Activated naive CD4-positive, alpha-beta T cell treated with anti-CD3 and anti-CD28 coated beads for 36 hours (primary cell): ENCODE measurements around the gene MAP3K20. TPM values are rescaled to one million over a fixed set of nuclear protein-coding genes. Genes with fewer than 3 reads are reported as not detected.
"Not testable (repeated sequence)": the region's sequence is repeated elsewhere in the genome, so short reads cannot be mapped to it uniquely, and the experiment has no call there.

Experiments used
- CTCF ChIA-PET: fragments of 350-600 bp; sonication (Branson Sonifier 250); formaldehyde crosslinking; loops from one replicate; lab custom pipeline; 2021; ENCODE audit warnings: antibody characterized with exemption; lab: Charles Lee
- DNase-seq: peaks from one replicate; pipeline ENCODE4 v3.0.0-alpha.2; 2020
- H3K27ac Mint-ChIP-seq: one replicate; pipeline ENCODE4 v1.8.0; 2021; ENCODE audit warnings: mild to moderate bottlenecking, mixed read lengths
- H3K27me3 Mint-ChIP-seq: one replicate; pipeline ENCODE4 v1.8.0; 2021; ENCODE audit warnings: low read depth, mixed read lengths
- H3K36me3 Mint-ChIP-seq: one replicate; pipeline ENCODE4 v1.8.0; 2021; ENCODE audit warnings: low read depth, mixed read lengths
- H3K4me1 Mint-ChIP-seq: one replicate; pipeline ENCODE4 v1.8.0; 2021; ENCODE audit warnings: low read depth, mixed read lengths
- H3K4me3 Mint-ChIP-seq: one replicate; pipeline ENCODE4 v1.8.0; 2021; ENCODE audit warnings: mild to moderate bottlenecking, moderate library complexity, mixed read lengths
- H3K9me3 Mint-ChIP-seq: one replicate; pipeline ENCODE4 v1.8.0; 2021; ENCODE audit warnings: mixed read lengths
- intact Hi-C: fragments of 100-400 bp; cut with micrococcal nuclease; formaldehyde crosslinking; loops from one replicate; pipeline ENCODE4 v1.15.1; 2023
- total RNA-seq, 2 experiments: library from RNA; stranded (reverse); gene quantifications; one replicate each; pipeline ENCODE4 v1.2.3, GENCODE V29; 2021

The MAP3K20 gene
- total RNA-seq, 2 experiments from 2014 or later, result 3.0 to 3.7 TPM

- intact Hi-C loops, result loop anchor here (1.0 kb wide), 1 partner anchor 90 kb away; the partner anchor contains the start of gene CDCA7
- Mint-ChIP-seq H3K36me3 (no peaks in the 10 kb centered on the region), H3K27me3 (peaks cover 4% of the 10 kb centered on the region), H3K27ac (no peak overlapping the region), H3K9me3 (no peaks in the 10 kb centered on the region), H3K4me3 (no peak overlapping the region), H3K4me1 (peaks cover 12% of the 10 kb centered on the region)
- CTCF ChIA-PET, result no interaction called here
- no peak for DNase-seq
Measured at GRCh38 chr2:173264151-173264550, 188.5 kb downstream of the MAP3K20 start.

- DNase-seq, result peak; percentile 61
- intact Hi-C loops, result loop anchor here (1.0 kb wide), 1 partner anchor 90 kb away; the partner anchor contains the start of gene CDCA7
- CTCF ChIA-PET, result no interaction called here
- no peaks in the 10 kb centered on the region for H3K9me3 Mint-ChIP-seq
- no peaks in the 10 kb centered on the region for H3K36me3 Mint-ChIP-seq
- H3K4me3 Mint-ChIP-seq, result peak overlapping the region; percentile 2
- H3K4me1 Mint-ChIP-seq, result peaks cover 12% of the 10 kb centered on the region
- no peak overlapping the region for H3K27ac Mint-ChIP-seq
- peaks cover 4% of the 10 kb centered on the region for H3K27me3 Mint-ChIP-seq
Measured at GRCh38 chr2:173264603-173265366, 189.1 kb downstream of the MAP3K20 start.

- Mint-ChIP-seq H3K9me3 (no peaks in the 10 kb centered on the region), H3K4me3 (no peak overlapping the region), H3K27me3 (peaks cover 3% of the 10 kb centered on the region), H3K27ac (no peak overlapping the region), H3K36me3 (no peaks in the 10 kb centered on the region), H3K4me1 (no peaks in the 10 kb centered on the region)
- CTCF ChIA-PET, result no interaction called here
- intact Hi-C loops, result no loop called here
- no peak for DNase-seq
Measured at GRCh38 chr2:173271135-173271534, 195.5 kb downstream of the MAP3K20 start.

- H3K4me3 Mint-ChIP-seq, result no peak overlapping the region
- H3K9me3 Mint-ChIP-seq, result no peaks in the 10 kb centered on the region
- no peaks in the 10 kb centered on the region for H3K4me1 Mint-ChIP-seq
- DNase-seq, result no peak
- CTCF ChIA-PET, result no interaction called here
- H3K27ac Mint-ChIP-seq, result no peak overlapping the region
- H3K36me3 Mint-ChIP-seq, result no peaks in the 10 kb centered on the region
- H3K27me3 Mint-ChIP-seq, result peaks cover 3% of the 10 kb centered on the region
- intact Hi-C loops, result no loop called here
Measured at GRCh38 chr2:173271825-173272224, 196.2 kb downstream of the MAP3K20 start.

- CTCF ChIA-PET, result interaction anchor here (0.6 kb wide), 1 partner anchor 884 kb away, joined by 3 read pairs; no protein-coding TSS in a partner anchor
- intact Hi-C loops, result no loop called here
- Mint-ChIP-seq H3K36me3 (no peaks in the 10 kb centered on the region), H3K27me3 (peaks cover 3% of the 10 kb centered on the region), H3K4me1 (no peaks in the 10 kb centered on the region), H3K4me3 (no peak overlapping the region), H3K9me3 (no peaks in the 10 kb centered on the region), H3K27ac (no peak overlapping the region)
- no peak for DNase-seq
Measured at GRCh38 chr2:173272849-173273248, 197.2 kb downstream of the MAP3K20 start.

GRCh38 chr2:173278794-173279526 lies 203.3 kb downstream of the MAP3K20 start:
- no peak for DNase-seq
- Mint-ChIP-seq H3K27ac (no peak overlapping the region), H3K4me3 (no peak overlapping the region), H3K36me3 (no peaks in the 10 kb centered on the region), H3K27me3 (peaks cover 5% of the 10 kb centered on the region), H3K9me3 (no peaks in the 10 kb centered on the region), H3K4me1 (peaks cover 3% of the 10 kb centered on the region)
- CTCF ChIA-PET, result no interaction called here
- intact Hi-C loops, result loop anchor here (1.0 kb wide), 1 partner anchor 128 kb away; no protein-coding TSS in a partner anchor

- no peak overlapping the region for H3K27ac Mint-ChIP-seq
- CTCF ChIA-PET, result no interaction called here
- H3K27me3 Mint-ChIP-seq, result peaks cover 2% of the 10 kb centered on the region
- H3K9me3 Mint-ChIP-seq, result no peaks in the 10 kb centered on the region
- H3K4me3 Mint-ChIP-seq, result no peak overlapping the region
- no peaks in the 10 kb centered on the region for H3K36me3 Mint-ChIP-seq
- no peak for DNase-seq
- intact Hi-C loops, result loop anchor here (1.0 kb wide), 1 partner anchor 128 kb away; no protein-coding TSS in a partner anchor
- peaks cover 3% of the 10 kb centered on the region for H3K4me1 Mint-ChIP-seq
Measured at GRCh38 chr2:173279527-173279868, 203.9 kb downstream of the MAP3K20 start.

- intact Hi-C loops, result no loop called here
- Mint-ChIP-seq H3K27me3 (peaks cover 2% of the 10 kb centered on the region), H3K36me3 (no peaks in the 10 kb centered on the region), H3K9me3 (no peaks in the 10 kb centered on the region), H3K27ac (no peak overlapping the region), H3K4me3 (no peak overlapping the region), H3K4me1 (peaks cover 3% of the 10 kb centered on the region)
- no peak for DNase-seq
- CTCF ChIA-PET, result no interaction called here
Measured at GRCh38 chr2:173280853-173281252, 205.2 kb downstream of the MAP3K20 start.

GRCh38 chr2:173281898-173282297 lies 206.3 kb downstream of the MAP3K20 start:
- H3K9me3 Mint-ChIP-seq, DNase-seq, H3K27me3 Mint-ChIP-seq, H3K4me3 Mint-ChIP-seq, H3K27ac Mint-ChIP-seq, intact Hi-C loops, CTCF ChIA-PET, H3K4me1 Mint-ChIP-seq, H3K36me3 Mint-ChIP-seq: not testable (repeated sequence)

- intact Hi-C loops, result no loop called here
- Mint-ChIP-seq H3K27me3 (peaks cover 2% of the 10 kb centered on the region), H3K36me3 (no peaks in the 10 kb centered on the region), H3K27ac (no peak overlapping the region), H3K4me1 (peaks cover 7% of the 10 kb centered on the region), H3K4me3 (no peak overlapping the region), H3K9me3 (no peaks in the 10 kb centered on the region)
- DNase-seq, result no peak
- CTCF ChIA-PET, result no interaction called here
Measured at GRCh38 chr2:173282795-173283545, 207.3 kb downstream of the MAP3K20 start.

- intact Hi-C loops, result loop anchor here (1.0 kb wide), 1 partner anchor 69 kb away; no protein-coding TSS in a partner anchor
- H3K27ac Mint-ChIP-seq, result no peak overlapping the region
- CTCF ChIA-PET, result interaction anchor here (1.9 kb wide), 1 partner anchor 258 kb away, joined by 5 read pairs; no protein-coding TSS in a partner anchor
- H3K36me3 Mint-ChIP-seq, result no peaks in the 10 kb centered on the region
- no peak overlapping the region for H3K4me3 Mint-ChIP-seq
- DNase-seq, result peak; percentile 12
- H3K27me3 Mint-ChIP-seq, result no peaks in the 10 kb centered on the region
- no peaks in the 10 kb centered on the region for H3K9me3 Mint-ChIP-seq
- H3K4me1 Mint-ChIP-seq, result peaks cover 5% of the 10 kb centered on the region
Measured at GRCh38 chr2:173286153-173286809, 210.6 kb downstream of the MAP3K20 start.

GRCh38 chr2:173287594-173287993 lies 211.9 kb downstream of the MAP3K20 start:
- DNase-seq, result no peak
- H3K27ac Mint-ChIP-seq, result no peak overlapping the region
- CTCF ChIA-PET, result interaction anchor here (1.9 kb wide), 1 partner anchor 259 kb away, joined by 5 read pairs; no protein-coding TSS in a partner anchor
- H3K4me1 Mint-ChIP-seq, result peaks cover 5% of the 10 kb centered on the region
- peaks cover 3% of the 10 kb centered on the region for H3K9me3 Mint-ChIP-seq
- intact Hi-C loops, result no loop called here
- no peak overlapping the region for H3K4me3 Mint-ChIP-seq
- H3K27me3 Mint-ChIP-seq, result peaks cover 3% of the 10 kb centered on the region
- no peaks in the 10 kb centered on the region for H3K36me3 Mint-ChIP-seq
